Fibroblast of skin of back (primary cell): ENCODE results near the gene SLAMF9.
A peak's percentile ranks its signal among the peaks of the same experiment; 100 is the strongest.

ENCODE experiments used
- DNase-seq: peaks from one replicate; pipeline ENCODE4 v3.0.0-alpha.2; 2013

The SLAMF9 gene

DNA sequence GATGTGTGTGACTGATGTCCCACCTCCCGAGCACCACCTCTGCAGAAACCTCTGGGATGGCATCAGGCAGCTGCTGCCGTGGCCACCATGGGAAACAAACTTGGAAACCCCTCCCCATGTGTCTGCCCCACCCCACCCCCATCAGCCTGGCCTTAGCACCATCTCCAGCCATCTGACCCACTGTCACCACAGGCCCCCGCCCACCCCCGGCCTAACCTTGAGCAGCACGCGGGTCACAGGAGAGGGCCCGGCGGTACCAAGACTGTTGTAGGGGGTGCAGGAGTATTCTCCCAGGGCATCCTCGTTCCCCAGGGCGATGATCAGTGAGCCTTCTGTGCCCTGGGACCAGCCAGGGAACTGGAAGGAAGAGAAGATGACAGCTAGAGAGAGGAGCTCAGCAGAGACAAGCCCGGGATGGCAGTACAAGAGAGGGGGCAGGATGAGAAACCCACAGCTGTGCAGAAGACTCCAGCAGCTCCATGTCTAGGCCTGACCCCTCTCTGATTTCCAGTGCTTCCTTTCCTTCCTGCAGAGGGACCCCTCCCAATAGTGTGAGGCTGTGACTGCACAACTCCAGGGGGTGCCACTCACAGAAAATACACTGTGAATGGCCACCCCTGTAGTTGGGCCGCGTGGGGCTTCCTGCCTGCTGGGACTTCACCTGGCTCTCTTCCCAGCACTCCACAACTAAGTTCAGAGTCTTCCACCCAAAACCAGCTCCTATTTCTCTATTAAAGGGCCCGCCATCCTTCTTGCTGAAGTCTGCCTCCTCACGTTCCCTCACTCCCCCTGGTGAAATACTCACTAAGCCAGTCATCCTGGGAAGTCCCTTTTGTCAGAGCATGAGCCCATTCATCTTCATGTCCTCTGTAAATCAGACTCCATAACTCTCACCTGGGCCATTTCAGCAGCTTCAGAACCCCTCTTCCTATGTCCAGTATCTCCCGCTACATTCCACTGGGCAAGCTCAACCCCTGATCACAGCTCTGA, 21.4 kb downstream of the SLAMF9 start:
- no peak for DNase-seq

DNA sequence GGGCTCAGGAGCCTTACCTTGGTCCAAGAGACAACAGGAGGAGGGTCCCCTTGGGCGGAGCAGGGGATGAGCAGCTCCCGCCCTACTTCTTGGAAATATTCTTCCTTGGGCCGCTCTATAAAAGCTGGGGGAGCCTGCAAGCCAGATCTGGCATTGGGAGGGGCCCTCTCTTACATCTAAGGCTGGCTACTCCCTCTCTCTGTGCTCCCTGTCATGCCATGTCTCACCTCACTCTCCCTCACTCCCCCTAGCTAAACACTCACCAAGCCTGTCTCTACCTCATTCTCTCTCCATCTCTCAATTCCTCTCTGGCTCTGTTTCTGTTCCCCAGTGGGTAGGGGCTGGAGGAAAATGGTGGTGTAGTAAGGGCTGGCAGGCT, 22.3 kb downstream of the SLAMF9 start:
- DNase-seq = no peak

GRCh38 chr1:159931101-159931794, 22.8 kb downstream of the SLAMF9 start:
- DNase-seq = no peak

DNA sequence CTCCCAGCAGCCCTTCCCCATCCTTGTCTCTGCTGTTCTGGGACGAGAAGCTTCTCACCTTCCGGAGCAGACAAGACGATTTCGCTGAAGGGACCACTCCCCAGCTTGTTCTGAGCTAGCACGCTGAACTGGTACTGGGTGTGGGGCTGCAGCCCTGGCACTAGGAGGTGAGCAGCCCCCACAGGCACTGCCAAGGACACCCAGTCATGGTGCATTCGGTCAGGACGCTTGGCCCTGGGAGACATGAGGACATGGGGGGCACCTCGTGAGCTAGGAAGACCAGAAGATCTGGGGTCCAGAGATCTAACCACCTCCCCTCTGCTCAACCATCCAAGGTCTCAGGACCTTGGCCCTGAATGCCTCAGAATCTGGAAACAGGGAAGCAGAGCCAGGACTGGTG, 23.4 kb downstream of the SLAMF9 start:
- no peak for DNase-seq

DNA sequence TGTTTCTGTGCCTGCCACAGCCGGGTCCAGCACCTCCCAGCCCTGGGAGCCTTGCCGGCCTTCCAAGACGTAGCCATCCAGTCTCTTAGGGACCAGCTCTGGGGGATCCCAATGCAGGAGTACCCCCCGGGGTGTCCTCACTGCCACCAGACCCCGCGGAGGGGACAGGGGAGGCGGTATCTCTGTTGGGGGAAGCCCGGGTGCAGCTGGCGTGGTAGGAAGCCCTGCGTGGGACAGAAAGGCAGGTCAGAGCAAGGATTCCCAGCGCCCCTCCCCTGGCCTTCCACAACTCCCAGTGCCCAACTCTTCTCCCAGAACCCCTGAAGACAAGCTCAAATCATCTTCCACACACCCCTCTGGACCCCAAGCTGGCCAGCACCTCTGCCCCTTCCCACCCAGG, 23.8 kb downstream of the SLAMF9 start:
- DNase-seq = no peak

DNA sequence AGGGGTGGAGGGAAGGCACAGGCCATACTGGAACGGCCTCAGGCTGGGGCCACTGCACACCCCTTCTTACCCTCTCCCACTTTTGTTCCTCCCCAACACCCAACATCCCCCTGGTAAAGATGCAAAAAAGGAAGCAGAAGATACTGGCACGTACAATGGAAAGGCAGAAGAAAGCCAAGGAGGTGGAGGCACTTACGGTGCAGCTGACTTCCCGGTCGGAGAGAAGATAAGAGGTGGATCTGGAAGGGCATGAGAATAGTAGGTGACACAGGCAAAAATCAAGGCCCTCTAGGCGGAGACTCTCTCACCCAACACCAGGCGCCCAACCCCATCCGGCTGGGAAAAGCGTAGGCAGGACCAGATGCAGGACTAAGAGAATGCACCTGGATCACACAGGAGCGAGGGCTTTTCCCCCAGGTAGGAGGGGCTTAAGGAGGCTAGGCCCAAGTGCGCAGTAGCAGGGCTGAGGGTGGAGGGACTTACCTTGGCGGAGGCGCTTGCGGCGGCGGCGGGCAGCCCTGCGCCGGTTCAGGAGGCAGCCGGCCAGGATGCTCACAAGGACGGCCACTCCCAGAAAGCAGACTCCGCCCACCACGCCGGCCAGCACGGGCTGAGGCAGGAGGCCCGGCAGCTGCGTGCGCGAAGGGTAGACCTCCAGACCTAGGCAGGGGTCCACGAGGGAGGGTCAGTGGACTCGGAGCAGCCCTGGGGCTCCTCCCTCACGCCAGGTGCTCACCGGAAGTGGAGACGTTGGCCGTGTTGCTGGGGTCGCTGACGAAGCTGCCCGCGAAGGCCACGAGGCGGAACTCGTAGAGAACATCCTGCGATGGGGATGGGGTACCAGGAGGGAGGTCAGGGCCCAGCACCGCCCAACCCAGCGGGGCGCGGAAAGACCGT, 24.6 kb downstream of the SLAMF9 start:
- no peak for DNase-seq

DNA sequence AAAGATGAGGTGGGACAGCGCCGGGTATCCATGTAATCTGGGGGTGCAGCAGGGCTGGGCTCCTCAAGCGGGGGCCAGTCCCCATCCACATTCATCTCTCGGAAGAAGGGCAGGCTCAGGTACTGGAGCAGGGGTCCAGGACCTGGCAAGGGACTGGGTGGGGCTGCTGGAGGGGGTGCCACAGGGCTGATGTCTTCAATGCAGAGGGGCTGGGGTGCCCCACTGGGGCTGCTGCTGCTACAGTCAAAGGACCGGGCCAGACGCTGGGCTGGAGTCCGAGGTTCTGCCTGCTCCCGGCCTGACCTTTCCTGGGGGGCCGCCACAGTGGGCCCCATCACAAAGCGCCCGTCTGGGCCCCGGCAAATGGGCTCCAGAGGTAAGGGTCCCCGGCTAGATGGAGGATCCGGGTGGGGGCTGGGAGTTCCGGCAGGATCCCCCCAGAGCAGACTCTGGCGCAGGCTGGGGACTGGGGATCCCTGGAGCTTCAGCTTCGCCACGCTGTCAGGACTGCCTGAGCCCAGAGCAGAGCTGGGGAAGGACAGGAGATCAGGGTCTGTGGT, 25.5 kb downstream of the SLAMF9 start:
- no peak for DNase-seq

GRCh38 chr1:159927849-159928431, 26.1 kb downstream of the SLAMF9 start:
- no peak for DNase-seq

- no peak for DNase-seq
Measured at GRCh38 chr1:159927211-159927848, 26.7 kb downstream of the SLAMF9 start.

DNA sequence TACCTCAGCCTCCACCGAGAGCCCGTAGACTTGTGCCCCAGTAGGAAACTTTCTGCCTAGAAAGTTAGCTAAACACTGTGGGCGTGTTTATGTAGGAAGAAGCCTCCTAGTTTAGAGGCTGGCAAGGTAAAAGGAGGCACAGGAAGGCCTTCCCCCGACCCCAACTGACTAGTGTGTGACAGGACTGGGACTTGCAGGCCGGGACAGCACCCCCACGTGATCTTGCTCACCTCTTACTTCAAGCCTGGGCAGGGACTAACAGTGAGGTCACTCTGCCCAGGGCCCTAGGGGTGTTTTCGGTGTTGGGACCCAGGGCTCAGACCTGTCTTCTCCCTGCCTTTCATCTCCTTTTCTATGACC, 28.3 kb downstream of the SLAMF9 start:
- no peak for DNase-seq

GRCh38 chr1:159924791-159925718, 29.0 kb downstream of the SLAMF9 start, which contains the start of gene TAGLN2:
TSS of gene TAGLN2 (minus strand) at chr1:159925507. CDS start at chr1:159920509, 4,998 bp downstream.
- DNase-seq = peak; percentile 95

DNA sequence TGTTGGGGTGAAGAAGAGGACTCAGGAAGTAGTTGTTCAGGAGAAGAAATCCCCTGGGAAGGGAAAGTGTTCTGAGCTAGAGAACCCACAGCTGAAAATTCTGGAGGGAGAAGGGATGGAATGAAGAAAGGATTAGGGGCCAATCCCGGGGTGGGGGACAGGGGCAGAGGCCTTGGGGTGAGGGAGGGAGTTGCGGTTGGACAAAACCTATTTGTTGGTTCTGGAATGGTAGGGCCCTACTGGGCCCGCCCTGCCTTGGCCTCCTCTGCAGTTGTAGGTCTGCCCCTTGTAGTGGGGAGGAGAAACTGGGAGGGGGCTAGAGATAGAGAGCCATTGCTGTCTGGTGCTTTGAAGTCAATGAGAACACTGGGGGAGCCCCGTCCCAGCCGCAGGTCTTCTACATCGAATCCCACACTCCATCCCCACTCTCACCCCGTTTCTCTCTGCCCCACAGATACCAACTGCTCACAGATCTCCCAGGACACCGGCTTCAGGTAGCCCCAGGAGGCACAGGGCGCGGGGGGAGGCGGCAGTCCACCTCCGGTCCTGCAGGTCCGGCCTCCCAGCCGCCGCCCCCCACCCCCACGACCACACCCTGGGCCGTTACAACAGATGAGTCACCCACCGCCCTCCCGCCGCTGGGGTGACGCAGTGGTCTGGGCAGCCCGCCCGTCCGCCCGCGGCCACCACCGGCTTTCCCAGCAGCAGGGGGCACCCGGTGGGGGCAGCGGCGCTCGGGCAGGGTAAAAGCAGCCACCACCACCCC, 29.8 kb downstream of the SLAMF9 start:
- DNase-seq = peak; percentile 94

DNA sequence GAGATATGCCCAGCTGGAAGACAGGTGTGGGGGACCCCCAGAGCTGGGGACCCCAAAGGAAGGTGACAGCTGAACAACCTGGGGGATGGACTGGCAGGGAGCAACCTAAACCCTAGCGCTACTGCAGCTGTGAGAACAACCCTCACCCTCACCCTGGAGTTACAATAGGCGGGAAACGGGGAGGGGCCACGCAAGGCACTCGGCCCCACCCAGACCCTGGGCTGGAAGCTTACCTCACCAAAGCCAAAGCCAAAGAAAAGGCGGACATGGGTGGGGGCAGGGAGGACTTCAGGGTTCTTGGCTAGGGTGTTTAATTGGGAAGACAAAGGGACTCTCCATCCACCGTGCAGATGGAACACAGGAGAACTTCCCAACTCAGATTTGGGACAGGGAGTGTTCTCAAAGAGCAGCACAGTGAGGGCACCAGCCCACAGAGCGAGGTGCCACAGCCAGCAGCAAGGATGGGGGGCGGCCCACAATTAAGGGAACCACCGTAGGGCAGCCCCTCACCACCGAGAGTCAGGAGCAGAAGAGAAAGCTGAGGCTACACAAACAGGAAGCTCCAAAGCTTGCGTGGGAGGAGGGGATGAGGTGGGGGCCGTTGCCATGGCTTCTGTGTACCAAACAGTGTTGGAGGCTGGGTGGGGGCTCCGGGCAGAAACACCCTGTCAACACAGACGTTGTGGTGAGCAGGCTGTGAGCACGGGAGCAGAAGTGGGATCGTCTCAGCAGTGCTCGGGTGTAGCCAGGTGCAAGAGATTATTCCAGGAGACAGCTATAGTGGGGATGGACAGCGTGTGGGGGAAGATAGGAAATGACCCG, 30.6 kb downstream of the SLAMF9 start:
- DNase-seq = peak; percentile 93

DNA sequence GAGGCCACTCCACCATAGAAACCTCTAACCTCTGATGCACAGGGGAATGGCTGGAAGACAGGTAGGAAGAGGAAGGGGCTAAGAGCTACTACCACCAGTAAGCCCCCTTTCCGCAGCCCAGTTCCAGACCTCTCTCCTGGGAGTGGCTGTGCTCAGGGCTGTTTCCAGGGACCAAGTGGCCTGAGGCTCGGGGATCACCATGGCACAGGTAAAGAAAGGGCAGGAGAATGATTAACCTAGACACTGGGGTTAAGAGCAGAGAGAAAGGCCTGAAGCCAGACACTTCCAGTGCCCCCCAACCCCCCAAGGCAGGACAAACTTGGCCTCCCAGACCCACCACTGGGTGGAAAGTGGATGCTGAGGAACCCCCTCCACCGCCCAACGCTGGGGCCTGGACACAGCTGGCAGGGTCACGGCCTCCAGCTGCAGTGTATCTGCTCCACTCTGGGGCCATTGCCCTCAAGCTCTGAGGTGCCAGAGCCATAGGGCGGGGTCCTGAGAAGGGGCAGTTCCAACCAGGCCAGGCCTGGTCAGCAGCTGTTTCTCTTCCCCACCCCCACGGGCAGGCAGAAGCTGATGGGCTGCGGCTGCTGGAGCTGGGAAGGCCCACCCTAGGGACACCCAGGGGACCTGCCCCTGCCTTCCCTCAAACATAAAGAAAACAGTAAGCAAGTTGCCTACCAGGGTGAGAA, 31.4 kb downstream of the SLAMF9 start:
- DNase-seq = peak; percentile 52

- DNase-seq = peak; percentile 52
Measured at GRCh38 chr1:159921700-159922504, 32.1 kb downstream of the SLAMF9 start.

DNA sequence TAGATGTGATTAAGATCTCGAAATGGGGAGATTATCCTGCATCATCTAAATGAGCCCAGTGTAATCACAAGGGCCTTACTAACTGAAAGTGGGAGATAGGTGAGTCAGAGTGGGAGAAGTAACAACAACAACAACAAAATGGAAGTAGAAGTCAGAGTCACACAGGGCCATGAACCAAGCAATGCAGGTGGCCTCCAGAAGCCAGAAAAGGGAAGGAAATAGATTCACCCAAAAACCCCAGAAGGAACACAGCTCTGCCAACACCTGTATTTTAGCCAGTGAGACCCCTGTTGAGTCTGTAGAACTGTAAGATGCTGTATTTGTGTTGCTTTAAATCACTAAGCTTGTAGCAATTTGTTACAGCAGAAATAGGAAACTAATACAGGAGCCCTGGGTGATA, 32.8 kb downstream of the SLAMF9 start:
- DNase-seq = no peak

- no peak for DNase-seq
Measured at GRCh38 chr1:159920651-159921050, 33.4 kb downstream of the SLAMF9 start.
